GM18867 (cell line): ENCODE measurements around the gene AOX1.
"Not testable (repeated sequence)": the region's sequence is repeated elsewhere in the genome, so short reads cannot be mapped to it uniquely, and the experiment has no call there.

Source experiments
- ATAC-seq: cut with Tn5 transposase; IDR thresholded peaks from one replicate; pipeline ENCODE4 v1.9.1; 2021; ENCODE audit warnings: mild to moderate bottlenecking, moderate library complexity; ENCODE audit not compliant: unreplicated experiment

AOX1 gene

DNA sequence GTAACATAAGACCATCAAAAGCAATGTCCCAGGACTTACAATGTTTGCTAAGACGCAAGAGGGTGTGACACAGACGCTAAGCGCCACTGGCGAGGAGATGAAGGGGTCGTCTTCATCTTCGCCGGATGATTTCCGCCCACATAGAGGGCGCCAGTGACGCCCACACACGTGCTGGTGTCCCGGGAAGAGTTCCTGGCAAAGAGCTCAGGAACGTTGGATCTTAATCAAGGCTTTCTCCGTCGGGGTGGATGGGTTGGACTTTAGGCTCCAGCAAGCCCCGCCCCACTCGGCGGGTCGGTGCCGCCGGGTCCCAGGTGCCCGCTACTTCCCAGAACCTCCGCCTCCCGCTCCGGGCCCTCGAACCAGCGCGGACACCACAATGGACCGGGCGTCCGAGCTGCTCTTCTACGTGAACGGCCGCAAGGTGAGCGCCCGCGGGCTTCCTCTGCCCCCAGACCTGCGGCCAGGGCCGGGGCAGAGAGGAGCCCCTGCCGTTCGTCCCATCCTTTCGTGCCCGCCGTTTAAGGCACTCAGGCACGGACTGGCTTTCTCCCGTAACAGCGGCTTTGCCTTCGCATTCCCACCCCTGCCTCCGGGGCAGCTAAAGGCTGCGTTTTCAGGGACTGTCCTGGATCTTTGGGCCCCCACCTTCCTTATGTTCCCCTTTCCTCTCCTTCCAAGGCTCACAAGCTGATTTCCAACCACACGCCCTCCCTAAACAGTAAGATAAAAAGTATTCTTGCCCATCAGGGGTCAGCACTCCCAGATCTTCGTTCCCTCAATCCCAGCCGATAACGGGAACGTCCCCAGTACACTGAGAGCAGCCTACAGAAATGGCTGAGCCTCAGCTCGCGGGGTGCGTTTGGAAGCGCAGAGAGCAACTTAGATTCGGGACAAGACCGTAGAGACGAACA is at the start of gene AOX1:
AOX1 (plus strand) TSS at position 285 of the 914 bp plus-strand sequence; CDS start at position 380, 95 bp downstream.
- ATAC-seq: no peak

DNA sequence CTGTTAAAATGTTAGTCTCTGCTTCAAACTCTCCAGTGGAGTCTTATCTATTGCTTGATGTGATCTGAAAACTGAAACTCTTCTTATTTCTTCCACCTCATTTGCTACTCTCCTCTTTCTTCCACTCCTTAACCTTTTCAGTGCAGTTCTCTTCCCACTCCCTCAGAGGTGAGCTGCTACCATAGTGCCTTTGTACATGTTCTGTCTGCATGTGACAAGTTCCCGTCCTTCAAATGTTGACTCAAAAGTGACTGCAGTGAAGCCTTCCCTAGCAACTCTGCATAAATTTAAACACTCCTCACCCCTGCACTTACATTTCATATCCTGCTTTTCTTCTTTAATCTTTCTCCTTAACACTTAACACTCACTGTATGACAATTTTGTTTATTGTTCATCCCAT is 47.7 kb upstream of the AOX1 start:
- no peak for ATAC-seq

DNA sequence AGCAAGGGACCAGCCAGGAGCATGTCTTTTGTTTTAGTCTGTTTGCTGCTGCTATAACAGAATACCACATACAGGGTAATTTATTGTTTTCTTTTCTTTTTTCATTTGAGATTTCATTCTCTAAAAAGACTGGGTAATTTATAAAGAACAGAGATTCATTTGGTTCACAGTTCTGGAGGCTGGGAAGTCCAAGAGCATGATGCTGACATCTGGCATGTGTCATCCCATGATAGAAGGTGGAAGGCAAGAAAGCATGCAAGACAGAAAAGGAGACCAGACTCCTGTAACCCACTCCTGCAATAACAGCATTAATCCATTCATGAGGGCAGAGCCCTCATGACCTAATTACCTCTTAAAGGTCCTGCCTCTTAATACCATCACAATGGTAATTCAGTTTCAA is 45.0 kb upstream of the AOX1 start:
- ATAC-seq: no peak

DNA sequence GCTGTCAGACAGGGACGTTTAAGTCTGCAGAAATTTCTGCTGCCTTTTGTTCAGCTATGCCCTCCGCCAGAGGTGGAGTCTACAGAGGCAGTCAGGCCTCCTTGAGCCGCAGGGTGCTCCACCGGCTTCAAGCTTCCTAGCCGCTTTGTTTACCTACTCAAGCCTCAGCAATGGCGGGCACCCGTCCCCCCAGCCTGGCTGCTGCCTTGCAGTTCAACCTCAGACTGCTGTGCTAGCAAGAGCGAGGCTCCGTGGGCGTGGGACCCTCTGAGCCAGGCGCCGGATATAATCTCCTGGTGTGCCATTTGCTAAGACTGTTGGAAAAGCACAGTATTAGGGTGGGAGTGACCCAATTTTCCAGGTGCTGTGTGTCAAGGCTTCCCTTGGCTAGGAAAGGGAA is 19.2 kb upstream of the AOX1 start:
- not testable (repeated sequence) for ATAC-seq

DNA sequence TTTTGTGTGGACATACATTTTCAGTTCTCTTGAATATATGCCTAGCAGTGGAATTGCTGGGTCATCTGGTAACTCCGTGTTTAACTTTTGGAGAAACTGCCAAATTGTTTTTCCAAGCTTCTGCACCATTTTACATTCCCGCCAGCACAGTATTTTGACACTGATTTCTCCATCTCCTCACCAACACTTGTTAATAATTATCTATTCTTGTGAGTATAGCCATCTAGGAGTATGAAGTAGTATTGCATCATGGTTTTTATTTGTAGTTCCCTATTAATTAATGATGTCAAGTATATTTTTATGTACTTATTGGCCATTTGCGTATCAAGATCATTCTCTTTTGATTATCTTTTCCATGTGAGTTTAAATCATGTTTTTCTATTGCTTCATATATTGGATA is 17.9 kb upstream of the AOX1 start:
- no peak for ATAC-seq

DNA sequence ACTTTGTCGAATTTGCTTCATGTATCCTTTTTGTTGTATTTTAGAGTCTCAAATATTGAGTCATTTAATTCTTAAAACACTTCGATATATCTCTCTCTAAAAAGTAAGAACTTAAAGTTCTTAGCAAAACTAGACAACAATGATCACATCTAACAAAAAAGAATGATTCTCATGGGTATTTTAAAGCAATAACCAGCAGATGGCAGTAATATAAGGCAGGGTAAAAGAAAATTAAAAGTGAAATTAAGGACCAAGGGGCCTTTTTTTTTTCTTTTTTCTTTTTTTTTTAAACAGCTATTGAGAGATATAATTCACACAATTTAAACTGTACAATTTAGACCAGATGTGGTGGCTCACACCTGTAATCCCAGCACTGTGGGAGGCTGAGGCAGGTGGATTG is 9.9 kb upstream of the AOX1 start:
- no peak for ATAC-seq

DNA sequence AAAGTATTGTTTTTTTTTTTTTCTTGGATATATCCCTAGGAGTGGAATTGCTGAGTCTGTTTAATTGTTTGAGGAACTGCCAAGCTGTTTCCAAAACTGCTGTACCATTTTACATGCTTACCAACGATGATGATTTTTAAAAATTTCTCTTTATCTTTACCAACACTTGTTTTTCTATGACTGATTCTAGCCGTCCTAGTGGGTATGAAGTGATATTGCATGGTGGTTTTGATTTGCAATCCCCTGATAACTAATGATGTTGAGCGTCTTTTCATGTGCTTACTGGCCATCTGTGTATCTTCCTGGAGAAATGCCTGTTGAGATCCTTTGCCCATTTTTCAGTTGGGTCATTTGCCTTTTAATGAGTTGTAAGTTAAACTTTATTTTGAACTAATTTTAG is 8.8 kb upstream of the AOX1 start:
- no peak for ATAC-seq

DNA sequence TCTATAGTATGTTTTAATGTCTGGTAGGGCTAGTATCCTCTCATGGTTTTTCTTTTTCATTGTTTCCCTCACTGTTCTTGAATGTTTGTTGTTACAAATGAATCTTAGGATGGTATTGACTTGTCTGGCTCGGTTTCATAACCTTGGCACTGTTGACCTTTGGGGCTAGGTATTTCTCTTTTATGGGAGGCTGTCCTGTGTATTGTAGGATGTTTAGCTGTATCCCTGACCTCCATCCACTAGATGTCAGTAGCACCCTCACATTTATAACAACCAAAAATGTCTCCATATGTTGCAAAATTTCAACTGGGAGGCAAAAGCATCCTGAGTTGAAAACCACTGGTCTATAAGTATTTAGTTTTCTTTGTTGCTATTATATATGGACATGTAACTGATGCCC is 7.0 kb upstream of the AOX1 start:
- ATAC-seq: no peak

DNA sequence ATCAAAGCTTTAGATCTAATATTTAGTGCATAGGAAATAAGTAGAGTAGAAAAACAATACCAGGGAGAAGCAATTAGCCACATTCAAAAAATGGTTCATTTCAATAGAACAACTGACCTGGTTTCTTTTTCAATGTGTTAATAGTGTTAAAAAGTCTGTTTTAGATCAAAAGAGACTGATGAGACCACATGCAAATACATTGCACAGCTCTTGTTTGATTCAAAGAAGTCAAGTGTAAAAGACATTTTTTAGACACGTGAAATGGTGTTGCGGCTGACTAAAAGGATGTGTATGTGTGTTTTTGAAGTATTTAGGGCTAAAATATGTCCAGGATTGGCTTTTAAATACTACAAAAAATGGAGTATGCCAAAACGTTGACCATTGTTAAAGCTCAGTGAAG is 1.2 kb upstream of the AOX1 start:
- ATAC-seq: no peak

DNA sequence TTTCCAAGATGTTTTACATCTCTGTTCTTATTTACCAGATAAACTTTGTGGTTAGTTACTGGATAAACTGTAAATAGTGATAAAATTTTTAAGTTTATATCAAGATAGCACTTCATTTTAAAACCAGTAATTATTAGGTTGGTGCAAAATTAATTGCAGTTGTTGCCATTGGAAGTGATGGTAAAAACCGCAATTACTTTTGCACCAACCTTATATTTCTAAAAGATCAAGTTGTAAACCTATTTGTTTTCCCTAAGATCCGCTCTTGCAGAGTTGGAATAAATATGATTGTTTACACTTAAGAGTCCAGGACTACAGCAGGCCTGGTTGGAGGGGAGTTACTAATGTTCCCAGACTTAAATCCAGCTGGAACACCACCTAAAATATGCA is 479 bp upstream of the AOX1 start:
- no peak for ATAC-seq

DNA sequence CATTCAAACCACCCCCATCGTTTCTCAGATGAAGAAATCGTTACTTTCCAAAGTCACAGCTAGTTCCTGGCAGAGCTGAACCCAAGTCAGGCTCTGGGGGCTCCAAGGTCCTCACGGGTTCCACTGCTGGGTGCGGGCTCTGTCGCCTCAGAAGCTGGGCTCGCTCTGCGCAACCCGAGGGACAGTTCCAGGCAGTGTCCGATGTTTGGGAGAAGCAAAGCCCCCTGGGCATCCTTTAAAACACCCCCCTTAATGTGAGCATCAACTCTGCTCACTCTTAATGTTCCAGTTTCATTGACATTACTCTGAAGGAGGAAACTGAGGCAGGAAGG is 796 bp downstream of the AOX1 start:
- ATAC-seq: no peak

DNA sequence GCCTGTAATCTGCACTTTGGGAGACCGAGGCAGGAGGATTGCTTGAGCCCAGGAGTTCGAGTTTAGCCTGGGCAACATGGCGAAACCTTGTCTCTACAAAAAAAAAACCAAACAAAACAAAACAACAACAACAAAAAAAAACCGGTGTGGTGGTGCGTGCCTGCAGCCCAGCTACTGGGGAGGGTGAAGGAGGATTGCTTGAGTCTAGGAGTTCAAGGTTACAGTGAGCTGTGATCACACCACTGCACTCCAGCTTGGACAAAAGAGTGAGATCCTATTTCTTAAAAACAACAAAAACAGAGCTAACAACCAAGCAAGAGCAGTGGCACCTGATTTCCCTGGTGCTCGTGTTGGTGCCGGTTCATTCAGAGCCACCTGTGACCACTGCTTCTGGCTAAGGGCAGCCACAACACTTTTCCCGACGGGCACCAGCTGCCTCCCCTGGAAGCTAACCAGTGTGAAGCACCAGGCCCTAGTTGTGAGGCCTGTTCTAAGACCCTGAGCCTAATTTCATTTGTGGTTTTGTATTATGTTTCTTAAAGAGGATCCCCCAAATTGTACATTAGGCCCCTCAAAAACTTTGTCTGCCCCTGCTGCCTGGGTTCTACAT is 1.3 kb downstream of the AOX1 start:
- ATAC-seq: no peak

DNA sequence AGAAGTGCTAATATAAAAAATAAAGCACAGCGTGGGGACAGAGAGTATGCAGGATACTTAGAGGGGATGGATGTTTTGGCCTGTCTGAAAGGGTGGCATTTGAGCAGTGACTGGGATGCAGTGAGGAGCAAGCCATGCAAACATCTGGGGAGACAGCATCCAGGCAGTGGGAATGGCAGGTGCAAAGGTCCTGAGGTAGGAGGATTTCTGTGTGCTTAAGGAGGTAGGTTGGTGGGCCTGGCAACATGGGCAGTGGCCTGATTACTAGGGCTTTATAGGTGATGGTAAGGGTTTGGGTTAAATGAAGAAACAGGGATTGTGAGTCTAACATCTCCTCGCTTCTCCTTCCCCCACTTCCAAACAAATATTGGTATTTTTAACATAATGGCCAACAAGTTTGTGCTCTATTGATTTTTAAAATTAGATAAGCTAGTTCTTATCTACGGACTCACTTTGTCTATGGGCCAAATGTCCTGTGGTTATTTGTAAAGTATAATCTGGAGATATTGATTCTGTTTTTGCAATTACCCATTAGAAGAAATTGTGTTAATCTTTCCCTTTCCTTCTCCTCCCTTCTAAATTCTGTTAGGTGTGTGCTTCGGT is 2.4 kb downstream of the AOX1 start:
- no peak for ATAC-seq

DNA sequence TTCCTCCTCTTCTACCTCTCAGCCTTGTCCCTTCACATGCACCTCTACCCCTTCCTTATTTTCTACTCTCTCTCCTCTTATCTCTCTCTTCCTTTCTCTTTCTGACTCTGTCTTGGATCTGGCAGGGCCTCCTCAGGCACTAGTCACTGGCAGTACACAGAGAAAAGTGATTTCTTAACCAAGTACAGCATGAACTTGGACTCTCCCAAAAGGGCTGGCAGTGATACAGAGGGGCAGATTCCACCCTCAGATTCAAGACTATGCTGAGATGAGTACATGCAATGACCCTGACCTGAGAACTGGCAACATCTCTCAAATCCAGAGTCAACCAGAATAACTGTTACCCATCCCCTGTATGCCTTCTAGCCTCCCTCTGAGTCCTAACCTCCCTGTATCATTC is 4.3 kb downstream of the AOX1 start:
- ATAC-seq: no peak

DNA sequence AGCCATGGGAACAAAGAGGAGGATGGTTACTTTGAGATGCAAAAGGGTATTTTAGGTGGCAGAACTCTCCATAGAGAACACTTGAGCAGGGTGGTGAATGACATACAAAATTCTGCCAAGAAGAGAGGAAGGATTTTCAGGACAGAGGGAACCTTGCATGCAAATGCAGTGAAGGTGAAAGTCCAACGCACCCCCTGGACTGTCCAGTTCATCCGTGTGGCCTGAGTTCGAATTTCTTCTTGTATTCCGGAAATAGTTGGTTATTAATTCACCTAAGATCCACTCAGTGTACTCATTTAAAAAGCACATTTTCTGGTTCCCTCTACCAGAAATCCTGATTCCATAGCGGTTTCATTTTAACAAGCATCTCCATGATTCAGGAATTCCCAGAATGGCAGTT is 5.5 kb downstream of the AOX1 start:
- ATAC-seq: no peak

DNA sequence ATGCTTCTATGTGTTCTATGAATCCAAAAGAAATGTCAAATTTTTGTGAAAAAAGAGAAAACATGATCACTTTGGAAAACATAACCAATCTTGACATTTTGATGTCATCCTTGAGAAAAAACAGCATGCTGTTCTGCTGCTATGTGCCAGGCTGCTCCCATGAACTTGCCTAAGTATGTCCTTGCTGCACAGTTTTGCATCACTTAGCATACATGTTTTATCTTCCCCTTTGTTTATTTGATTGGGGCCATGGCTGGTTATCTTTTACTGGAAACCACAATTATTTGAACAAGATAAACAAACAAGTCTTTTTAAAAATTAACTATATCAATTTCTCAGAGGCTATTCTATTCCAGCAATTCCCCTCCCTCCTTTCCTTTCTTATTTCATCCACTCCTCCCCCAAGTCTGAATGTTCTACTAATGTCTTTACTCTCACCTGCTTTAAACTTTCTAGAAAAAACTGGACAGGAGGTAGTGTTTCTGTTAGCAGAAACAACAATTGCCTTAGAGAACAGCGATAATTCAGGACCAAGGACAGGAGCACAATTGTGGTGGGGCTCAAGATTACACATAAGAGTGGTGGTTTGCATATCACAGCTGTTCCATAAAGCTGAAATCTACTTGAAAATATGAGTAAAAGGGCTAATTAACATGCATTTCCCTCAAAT is 6.7 kb downstream of the AOX1 start:
- ATAC-seq: no peak

DNA sequence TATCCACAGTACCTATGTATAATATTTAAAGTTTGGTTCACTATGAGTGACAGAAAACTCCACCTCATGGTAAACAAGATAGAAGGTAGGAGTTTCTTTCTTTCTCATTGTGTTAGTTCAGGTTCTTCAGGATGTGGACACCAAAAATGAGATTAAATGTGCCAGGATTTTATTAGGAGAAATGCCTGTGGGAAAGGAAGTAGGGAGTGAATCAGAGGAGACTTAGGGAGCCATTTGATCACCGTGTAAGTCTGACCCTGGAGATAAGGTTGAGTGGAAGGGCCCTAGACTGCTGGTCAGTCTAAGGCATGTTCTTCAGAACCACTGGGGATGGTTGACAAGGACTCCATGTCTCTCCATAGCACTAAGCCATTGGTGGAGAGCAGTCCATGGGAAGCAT is 8.1 kb downstream of the AOX1 start:
- no peak for ATAC-seq

DNA sequence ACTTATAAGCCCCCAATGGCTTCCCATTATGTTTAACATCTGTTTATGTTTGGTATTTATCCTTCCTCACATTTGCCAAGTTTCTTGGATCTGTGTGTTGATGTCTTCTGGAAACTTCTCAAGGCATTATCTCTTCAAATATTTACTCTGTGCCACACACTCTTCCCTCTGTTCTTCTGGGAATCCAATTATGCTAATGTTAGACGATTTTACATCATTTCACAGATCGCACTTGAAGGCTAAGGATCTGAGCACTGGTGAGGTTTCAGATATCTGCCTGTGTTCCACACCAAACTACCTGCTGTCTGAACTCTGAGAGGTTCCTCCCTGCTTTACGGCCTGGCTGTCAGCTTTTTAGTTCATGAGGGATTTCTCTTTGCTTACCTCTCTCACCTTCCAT is 10.1 kb downstream of the AOX1 start:
- ATAC-seq: no peak

DNA sequence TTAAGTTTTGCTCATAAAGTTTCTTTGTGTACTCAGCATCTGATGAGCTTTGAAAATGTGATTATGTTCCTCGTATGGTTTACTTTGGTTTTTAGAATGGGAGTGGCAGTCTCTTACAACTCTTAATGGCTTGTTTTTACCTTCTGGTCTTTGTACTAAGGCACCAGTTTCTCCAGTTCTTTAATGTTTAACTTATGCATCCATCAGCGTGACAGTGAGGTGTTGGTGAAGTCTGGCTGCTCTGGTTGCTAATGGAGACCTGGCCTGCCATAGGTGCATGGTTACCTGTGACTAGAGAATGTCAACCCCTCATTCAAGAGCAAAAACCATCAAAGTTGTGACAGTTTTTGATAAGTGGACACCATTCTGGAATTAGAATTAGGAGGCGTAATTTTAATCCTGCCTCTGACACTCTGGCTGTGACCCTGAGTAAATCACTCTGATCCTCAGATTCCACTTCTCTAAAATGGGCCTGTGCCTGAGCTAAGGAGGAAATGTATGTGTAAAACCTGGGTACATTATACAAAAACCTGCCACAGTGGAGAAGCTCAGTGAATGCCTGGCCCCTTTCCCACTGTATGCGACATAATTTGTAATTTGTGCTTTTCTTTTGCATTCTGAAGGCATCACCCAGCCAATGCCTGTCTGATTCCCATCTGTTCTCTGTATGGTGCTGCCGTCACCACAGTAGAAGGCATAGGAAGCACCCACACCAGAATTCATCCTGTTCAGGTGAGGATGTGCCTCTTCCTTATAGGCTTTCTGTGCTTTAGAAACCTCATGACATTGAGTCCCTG is 11.2 kb downstream of the AOX1 start:
- ATAC-seq: no peak

DNA sequence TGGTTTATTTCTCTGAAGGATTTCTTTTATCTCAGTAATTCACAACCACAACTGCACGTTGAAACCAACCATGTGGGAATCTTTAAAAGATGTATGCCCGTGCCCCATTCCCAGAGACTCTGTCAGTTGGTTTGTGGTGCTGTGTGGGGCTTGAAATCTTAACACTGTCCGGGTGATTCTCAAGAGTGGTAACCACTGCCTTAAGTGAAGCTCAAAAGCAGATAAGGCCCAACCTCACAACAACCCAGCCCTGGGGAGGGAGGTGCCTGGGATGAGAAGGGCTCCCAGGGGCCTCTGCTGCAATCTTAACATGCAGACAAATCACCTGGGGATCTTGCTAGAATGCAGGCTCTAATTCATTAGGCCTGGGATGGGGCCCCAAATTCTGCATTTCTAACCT is 13.4 kb downstream of the AOX1 start:
- no peak for ATAC-seq
